H9 (cell line): ENCODE data around the gene ZNF8. TPM values are rescaled to one million over a fixed set of nuclear protein-coding genes. Genes with fewer than 3 reads are reported as not detected.

Source experiments
- DNase-seq: peaks from one replicate; pipeline ENCODE4 v3.0.0-alpha.2; 2017
- H2AFZ ChIP-seq: one replicate; pipeline ENCODE4 v1.6.1; 2013; ENCODE audit warnings: mild to moderate bottlenecking, low read length, control low read depth, moderate library complexity
- H2AK5ac ChIP-seq: 2 replicates; pipeline ENCODE4 v1.6.1; 2013; ENCODE audit warnings: low read length, control low read depth, mixed read lengths; ENCODE audit not compliant: insufficient read length
- H2BK120ac ChIP-seq: one replicate; pipeline ENCODE4 v1.6.1; 2013; ENCODE audit warnings: low read depth, mild to moderate bottlenecking, low read length, control low read depth, inconsistent platforms; ENCODE audit not compliant: poor library complexity, severe bottlenecking
- H2BK12ac ChIP-seq: 2 replicates; pipeline ENCODE4 v1.6.1; 2013; ENCODE audit warnings: low read length, control low read depth, mixed read lengths, low read depth; ENCODE audit not compliant: insufficient read length
- H2BK15ac ChIP-seq: 2 replicates; pipeline ENCODE4 v1.6.1; 2013; ENCODE audit warnings: low read depth, low read length, control low read depth
- H2BK20ac ChIP-seq: one replicate; pipeline ENCODE4 v1.6.1; 2013; ENCODE audit warnings: low read depth, mild to moderate bottlenecking, low read length, control low read depth, inconsistent platforms; ENCODE audit not compliant: poor library complexity, severe bottlenecking
- H2BK5ac ChIP-seq: 2 replicates; pipeline ENCODE4 v1.6.1; 2013; ENCODE audit warnings: low read length, control low read depth, mixed read lengths; ENCODE audit not compliant: insufficient read length
- H3K14ac ChIP-seq: 2 replicates; pipeline ENCODE4 v1.6.1; 2013; ENCODE audit warnings: low read length, control low read depth; ENCODE audit not compliant: insufficient read depth
- H3K18ac ChIP-seq: 2 replicates; pipeline ENCODE4 v1.6.1; 2013; ENCODE audit warnings: low read depth, mild to moderate bottlenecking, mixed read lengths, low read length, control low read depth; ENCODE audit not compliant: insufficient read length
- H3K23ac ChIP-seq: 2 replicates; pipeline ENCODE4 v1.6.1; 2013; ENCODE audit warnings: low read length, control low read depth, mixed read lengths, low read depth; ENCODE audit not compliant: insufficient read length
- H3K23me2 ChIP-seq: 2 replicates; pipeline ENCODE4 v1.6.1; 2013; ENCODE audit warnings: low read depth, mild to moderate bottlenecking, mixed read lengths, low read length, control low read depth; ENCODE audit not compliant: insufficient read length, poor library complexity, severe bottlenecking
- H3K27ac ChIP-seq: 2 replicates; pipeline ENCODE4 v1.5.1; 2013; ENCODE audit warnings: low read length, control low read depth, mixed read lengths, low read depth; ENCODE audit not compliant: insufficient read length
- H3K27me3 ChIP-seq: 2 replicates; pipeline ENCODE4 v1.6.1; 2013; ENCODE audit warnings: low read length, control low read depth, inconsistent platforms; ENCODE audit not compliant: insufficient read depth
- H3K4ac ChIP-seq: 2 replicates; pipeline ENCODE4 v1.6.1; 2013; ENCODE audit warnings: low read depth, mild to moderate bottlenecking, control low read depth, inconsistent platforms, low read length, moderate library complexity
- H3K4me1 ChIP-seq: 2 replicates; pipeline ENCODE4 v1.6.1; 2013; ENCODE audit warnings: low read length, control low read depth, inconsistent platforms; ENCODE audit not compliant: insufficient read depth
- H3K4me2 ChIP-seq: 2 replicates; pipeline ENCODE4 v1.6.1; 2013; ENCODE audit warnings: low read length, control low read depth, mixed read lengths; ENCODE audit not compliant: insufficient read length, insufficient read depth
- H3K56ac ChIP-seq: 2 replicates; pipeline ENCODE4 v1.6.1; 2013; ENCODE audit warnings: low read depth, mild to moderate bottlenecking, mixed read lengths, low read length, control low read depth; ENCODE audit not compliant: insufficient read length
- H3K79me1 ChIP-seq: 2 replicates; pipeline ENCODE4 v1.6.1; 2013; ENCODE audit warnings: low read depth, mild to moderate bottlenecking, moderate library complexity, low read length, control low read depth, inconsistent platforms; ENCODE audit not compliant: insufficient read depth, poor library complexity, severe bottlenecking
- H3K79me2 ChIP-seq: 2 replicates; pipeline ENCODE4 v1.6.1; 2013; ENCODE audit warnings: low read length, control low read depth, inconsistent platforms; ENCODE audit not compliant: insufficient read depth
- H3K9ac ChIP-seq: 2 replicates; pipeline ENCODE4 v1.6.1; 2013; ENCODE audit warnings: low read length, control low read depth, mixed read lengths; ENCODE audit not compliant: insufficient read length; ENCODE audit errors: extremely low read depth
- H3K9me3 ChIP-seq: one replicate; pipeline ENCODE4 v1.6.1; 2013; ENCODE audit warnings: low read depth, low read length, inconsistent platforms; ENCODE audit not compliant: control insufficient read depth
- H3T11ph ChIP-seq: one replicate; pipeline ENCODE4 v1.6.1; 2013; ENCODE audit warnings: mild to moderate bottlenecking, low read length, control low read depth, inconsistent platforms
- H4K20me1 ChIP-seq: one replicate; pipeline ENCODE4 v1.6.1; 2013; ENCODE audit not compliant: control insufficient read depth, insufficient read length, insufficient read depth
- H4K5ac ChIP-seq: 2 replicates; pipeline ENCODE4 v1.6.1; 2013; ENCODE audit warnings: low read depth, mild to moderate bottlenecking, mixed read lengths, low read length, control low read depth; ENCODE audit not compliant: insufficient read length
- H4K8ac ChIP-seq: replicated peaks from 2 replicates; pipeline ENCODE4 v1.6.1; 2013; ENCODE audit warnings: low read length, control low read depth, mixed read lengths, low read depth; ENCODE audit not compliant: insufficient read length
- H4K91ac ChIP-seq: 2 replicates; pipeline ENCODE4 v1.6.1; 2013; ENCODE audit warnings: low read depth, mild to moderate bottlenecking, moderate library complexity, mixed read lengths, low read length, control low read depth; ENCODE audit not compliant: insufficient read length
- H3K27ac Mint-ChIP-seq, 3 experiments: 2 replicates in 2 of 3; 3 replicates in 1 of 3; pipeline ENCODE4 v1.8.0; 2020 to 2021; ENCODE audit warnings: mixed read lengths in 3 of 3, mild to moderate bottlenecking in 1 of 3, moderate library complexity in 1 of 3
- H3K27me3 Mint-ChIP-seq: 2 replicates; pipeline ENCODE4 v1.8.0; 2021; ENCODE audit warnings: low read depth, mild to moderate bottlenecking, moderate library complexity, mixed read lengths
- H3K36me3 Mint-ChIP-seq, 3 experiments: 2 replicates in 2 of 3; 3 replicates in 1 of 3; pipeline ENCODE4 v1.8.0; 2020 to 2021; ENCODE audit warnings: low read depth in 3 of 3, mixed read lengths in 3 of 3; ENCODE audit not compliant: insufficient read depth in 1 of 3
- H3K4me1 Mint-ChIP-seq, 2 experiments: 2 replicates each; pipeline ENCODE4 v1.8.0; 2020; ENCODE audit warnings: mixed read lengths in 2 of 2
- H3K4me3 Mint-ChIP-seq, 2 experiments: 2 replicates in 1 of 2; 3 replicates in 1 of 2; pipeline ENCODE4 v1.8.0; 2020 to 2021; ENCODE audit warnings: mild to moderate bottlenecking in 2 of 2, mixed read lengths in 2 of 2, moderate library complexity in 1 of 2
- H3K9me3 Mint-ChIP-seq, 2 experiments: 2 replicates in 1 of 2; 3 replicates in 1 of 2; pipeline ENCODE4 v1.8.0; 2020; ENCODE audit warnings: mild to moderate bottlenecking in 2 of 2, mixed read lengths in 2 of 2, moderate library complexity in 1 of 2
- CTCF ChIP-seq: fragments of 200-600 bp; sonication (generic); conservative IDR thresholded peaks from 3 replicates; pipeline ENCODE4 v1.8.0; 2021; ENCODE audit warnings: antibody characterized with exemption, mild to moderate bottlenecking
- WGBS: extraction: QIAGEN DNeasy Blood & Tissue Kit; methylation state at CpG from one replicate; pipeline ENCODE4 v1.1.7; 2013; ENCODE audit warnings: missing lambda C conversion rate, low lambda C conversion rate, mixed read lengths; ENCODE audit not compliant: insufficient read length; ENCODE audit errors: extremely low coverage; 5-methylcytosine and 5-hydroxymethylcytosine counted together
- total RNA-seq: library from RNA; stranded (reverse); gene quantifications from 2 replicates; pipeline ENCODE4 v1.2.1, GENCODE V29; 2021

The ZNF8 gene
- total RNA-seq, 1 experiment from 2014 or later, result 17.3 TPM

DNA sequence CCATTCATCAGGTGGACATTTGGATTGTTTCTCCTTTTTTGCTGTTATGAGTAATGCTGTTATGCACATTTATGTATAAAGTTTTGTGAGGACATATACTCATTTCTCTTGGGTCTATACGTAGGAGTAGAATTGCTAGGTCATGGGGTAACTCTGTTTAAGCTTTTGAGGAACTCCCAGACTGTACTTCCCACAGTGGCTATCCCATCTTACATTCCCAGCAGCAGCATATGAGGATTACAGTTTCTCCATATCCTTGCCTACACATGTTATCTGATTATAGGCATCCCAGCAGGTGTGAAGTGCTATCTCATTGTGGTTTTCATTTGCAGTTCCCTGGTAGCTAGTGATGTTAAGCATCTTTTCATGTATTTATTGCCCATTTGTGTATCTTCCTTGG, 53.9 kb downstream of the ZNF8 start:
- H3K9me3 Mint-ChIP-seq, result no peaks in the 10 kb centered on the region
- no peak overlapping the region for H3K14ac ChIP-seq

More for the DNA sequence above, 53.9 kb downstream of the ZNF8 start:
- Histone ChIP-seq H3K79me2 (no peaks in the 10 kb centered on the region), H3K4ac (no peak overlapping the region), H3K4me2 (no peak overlapping the region), H4K20me1 (no peaks in the 10 kb centered on the region), H3K9ac (no peak overlapping the region), H2BK15ac (no peak overlapping the region), H2AK5ac (no peak overlapping the region), H3K23me2 (no peaks in the 10 kb centered on the region), H3K4me1 (no peaks in the 10 kb centered on the region), H3K23ac (no peak overlapping the region), H3K27ac (no peak overlapping the region), H4K91ac (no peak overlapping the region), H4K8ac (no peak overlapping the region), H2BK5ac (no peak overlapping the region), H3K9me3 (no peaks in the 10 kb centered on the region), H2BK20ac (no peak overlapping the region), H2AFZ (no peak overlapping the region), H3K27me3 (no peaks in the 10 kb centered on the region), H3K56ac (no peak overlapping the region), H2BK12ac (no peak overlapping the region), H4K5ac (no peak overlapping the region), H3K79me1 (no peaks in the 10 kb centered on the region), H2BK120ac (no peak overlapping the region), H3T11ph (no peak overlapping the region), H3K18ac (no peak overlapping the region)
- no peak for TF ChIP-seq CTCF
- no CpG with 5 or more reads among the region's 1 CpG for WGBS
- no peak for DNase-seq
- Mint-ChIP-seq H3K27me3 (no peaks in the 10 kb centered on the region), H3K27ac (no peak overlapping the region), H3K4me1 (peaks cover 4 to 5% of the 10 kb centered on the region in 2 experiments; a peak in 3 of 4 replicates), H3K36me3 (peaks cover 0 to 8% (median 6%) of the 10 kb centered on the region in 3 experiments; a peak in 4 of 7 replicates), H3K4me3 (no peak overlapping the region; a peak in 1 of 5 replicates)
